GM18526 (cell line): ENCODE results near the gene PTGDR2.

Experiments used
- POLR2A ChIP-seq: IDR thresholded peaks from 3 replicates; pipeline ENCODE4 v1.6.1; 2011; ENCODE audit not compliant: insufficient read length; ENCODE audit errors: extremely low read depth

The PTGDR2 gene

GRCh38 chr11:60855726-60856633 is at the start of gene PTGDR2:
Gene PTGDR2 (minus strand): TSS chr11:60855950. CDS start chr11:60853722, 2,228 bp downstream.
- TF ChIP-seq POLR2A: no peak

GRCh38 chr11:60905047-60905446 is 49.3 kb upstream of the PTGDR2 start:
- no peak for TF ChIP-seq POLR2A

GRCh38 chr11:60902625-60903024 is 46.9 kb upstream of the PTGDR2 start:
- TF ChIP-seq POLR2A: no peak

DNA sequence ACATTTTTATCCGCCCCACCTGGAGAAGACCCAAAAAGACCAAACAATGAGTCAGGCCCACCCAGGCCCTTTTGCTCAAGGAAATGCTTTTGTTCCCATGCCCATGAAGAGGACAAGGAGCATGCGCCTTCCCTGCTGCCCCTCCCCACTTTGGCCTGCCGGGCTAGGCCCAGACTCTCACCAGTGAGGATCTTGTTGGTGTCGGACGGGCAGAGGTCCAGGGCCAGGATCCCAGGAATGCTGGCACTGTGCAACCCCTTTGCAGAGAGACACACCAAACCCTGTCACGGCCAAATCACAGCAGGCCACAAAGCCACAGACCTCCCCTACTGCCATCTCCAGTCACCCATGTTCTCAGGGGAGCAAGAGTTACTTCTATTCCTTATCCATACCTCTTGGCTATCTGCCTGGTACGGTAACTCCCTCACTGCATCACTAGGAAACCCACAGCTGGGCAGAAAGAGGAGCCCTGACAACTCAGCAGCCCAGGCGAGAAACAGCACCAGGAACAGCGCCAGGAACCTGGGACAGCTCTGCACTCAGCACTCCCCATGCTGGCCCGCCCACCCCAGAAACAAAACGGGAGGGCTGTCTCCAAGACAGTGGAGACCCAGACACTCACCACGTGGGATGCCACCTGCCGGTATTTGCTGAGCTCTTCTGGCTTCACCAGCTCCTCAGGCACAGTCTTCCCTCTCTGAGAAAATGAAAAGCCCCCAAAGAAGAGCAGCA is 45.1 kb upstream of the PTGDR2 start:
- TF ChIP-seq POLR2A: no peak

DNA sequence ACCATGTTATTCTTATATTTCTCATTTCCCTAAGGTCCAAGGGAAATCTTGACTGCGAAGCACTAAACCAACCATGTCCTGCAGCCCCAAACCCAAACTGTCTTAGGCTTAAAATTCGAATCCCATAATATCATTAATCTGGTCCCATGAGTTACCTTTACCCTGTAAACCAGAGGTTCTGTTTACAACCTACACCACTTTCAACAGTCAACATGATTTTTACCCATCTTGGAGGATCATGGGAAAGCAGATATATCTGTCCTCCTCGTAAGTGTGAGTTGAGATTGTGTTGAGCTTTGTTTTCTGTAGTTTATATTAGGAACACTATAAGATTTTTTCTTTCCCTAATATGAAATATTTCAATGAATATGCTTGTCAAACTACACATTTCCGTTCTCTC is 44.2 kb upstream of the PTGDR2 start:
- no peak for TF ChIP-seq POLR2A

DNA sequence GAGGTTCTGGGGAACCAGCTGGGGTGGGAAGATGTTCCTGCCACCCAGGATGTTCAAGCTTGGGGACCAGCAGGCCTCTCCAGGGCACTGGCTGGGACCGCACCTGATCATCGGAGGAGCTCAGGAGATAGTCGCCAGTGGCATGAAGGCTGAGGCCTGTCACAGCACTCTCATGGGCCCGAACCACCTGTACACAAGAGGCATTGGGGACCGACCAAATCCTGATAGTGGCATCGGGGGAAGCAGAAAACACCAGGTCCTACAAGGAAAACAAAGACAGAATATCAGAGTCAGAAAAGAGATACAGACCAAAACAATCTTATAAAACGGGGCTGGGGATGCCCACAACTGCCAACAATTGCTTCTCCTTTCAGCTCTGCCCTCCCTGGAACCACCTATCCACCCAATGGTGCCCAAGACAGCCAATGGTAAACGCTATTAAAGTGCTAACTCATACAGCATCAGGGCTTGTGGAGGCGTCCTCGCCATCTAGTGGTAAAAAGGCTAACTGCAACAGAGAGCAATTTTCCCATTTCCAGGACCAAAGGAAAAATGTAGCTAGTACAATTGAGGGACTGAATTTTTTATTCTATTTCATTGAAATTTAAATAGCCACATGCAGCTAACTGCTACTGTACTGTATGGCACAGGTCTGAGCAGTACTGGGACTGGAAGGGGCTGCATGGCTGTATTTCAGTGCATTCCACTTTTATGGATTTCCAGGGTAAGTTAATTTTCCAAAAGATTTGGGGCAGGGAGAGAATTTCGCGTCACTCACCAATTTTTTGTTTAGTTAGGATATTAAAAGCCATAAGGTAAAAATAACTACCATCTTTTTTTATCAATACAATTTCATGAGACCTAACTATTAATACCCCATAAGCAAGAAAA is 43.5 kb upstream of the PTGDR2 start:
- TF ChIP-seq POLR2A: no peak

DNA sequence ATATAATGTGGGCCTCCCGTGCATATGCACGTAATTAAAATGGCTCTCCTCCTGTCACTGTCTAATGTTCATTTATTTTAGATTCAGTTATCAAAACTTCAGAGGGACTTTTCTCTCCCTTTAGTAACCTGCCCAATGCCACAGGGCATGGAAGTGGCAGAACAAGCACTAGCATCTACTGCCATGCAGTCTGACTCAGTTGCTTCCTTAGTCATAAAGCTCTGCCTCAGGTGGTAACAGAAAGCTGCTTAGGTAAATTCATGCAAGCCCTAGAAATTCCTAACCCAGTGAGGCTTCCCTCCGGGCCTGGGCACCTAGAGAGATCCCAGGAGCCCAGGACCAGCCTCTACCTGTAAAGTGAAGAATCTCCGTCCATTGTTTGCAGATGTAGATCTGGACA is 41.7 kb upstream of the PTGDR2 start:
- no peak for TF ChIP-seq POLR2A

- no peak for TF ChIP-seq POLR2A
These were observed 39.9 kb upstream of the PTGDR2 start for GRCh38 chr11:60895687-60896086.

- no peak for TF ChIP-seq POLR2A
These were observed 35.5 kb upstream of the PTGDR2 start for GRCh38 chr11:60891103-60891741.

DNA sequence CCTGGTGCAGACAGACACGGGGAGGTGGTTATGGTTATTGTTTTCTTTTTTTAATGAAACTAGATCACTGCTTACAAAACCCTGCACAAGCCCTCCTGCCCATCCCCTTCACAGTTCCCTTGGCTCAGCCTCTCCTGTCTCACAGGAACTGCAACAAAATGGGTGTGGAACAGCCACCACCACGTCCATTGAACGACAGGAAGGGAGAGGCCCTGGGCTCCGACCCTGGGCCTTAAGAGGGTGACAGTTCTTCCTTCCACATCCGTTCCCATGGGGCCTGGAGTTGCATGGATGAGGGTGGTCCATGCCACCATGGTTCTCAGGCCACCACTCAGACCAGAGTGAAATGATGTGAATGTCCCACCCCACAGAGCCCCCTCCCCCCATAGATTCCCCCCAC is 34.9 kb upstream of the PTGDR2 start:
- TF ChIP-seq POLR2A: no peak

- no peak for TF ChIP-seq POLR2A
These were observed 34.1 kb upstream of the PTGDR2 start for GRCh38 chr11:60889869-60890311.

- TF ChIP-seq POLR2A: no peak
These were observed 31.8 kb upstream of the PTGDR2 start for GRCh38 chr11:60887556-60887955.

DNA sequence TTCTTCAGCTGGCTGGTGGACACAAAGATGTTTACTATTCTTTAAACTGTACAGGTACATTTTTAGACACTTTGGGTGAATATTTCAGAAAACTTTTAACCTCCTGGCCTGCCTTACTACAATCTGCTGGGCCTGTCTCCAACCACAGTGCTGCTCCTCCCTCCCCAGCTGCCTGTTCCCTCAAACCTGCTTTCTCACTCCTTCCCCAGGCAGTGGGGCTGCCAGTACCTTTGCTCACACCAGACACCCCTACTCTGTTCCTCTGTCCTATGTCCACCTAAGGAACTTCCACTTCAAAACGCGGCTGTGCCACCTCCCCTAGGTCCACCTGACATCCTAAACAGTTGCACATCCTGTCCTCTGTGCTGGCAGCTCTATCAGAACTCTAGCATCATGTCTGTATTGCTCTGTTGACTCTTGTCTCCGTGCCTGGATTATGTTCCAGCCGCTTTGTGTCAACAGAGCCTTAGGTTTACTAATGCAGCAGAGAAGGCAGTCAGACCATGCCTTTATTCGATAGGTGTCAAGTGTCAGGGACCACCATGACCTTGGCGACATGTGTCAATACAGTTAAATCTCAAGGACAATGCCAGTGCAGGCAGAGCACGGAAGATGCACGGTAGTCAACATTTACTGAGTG is 25.0 kb upstream of the PTGDR2 start:
- no peak for TF ChIP-seq POLR2A

- no peak for TF ChIP-seq POLR2A
These were observed 24.3 kb upstream of the PTGDR2 start for GRCh38 chr11:60879971-60880588.
